ENCODE measurements around the gene RFX3.

RFX3 gene

GRCh38 chr9:3497401-3497800, 28.4 kb downstream of the RFX3 start:
- no peak for TF ChIP-seq CTCF (conservative IDR thresholded peaks at IDR 0.05; ENCODE audit: low read depth, low read length)
- H3K4me3 ChIP-seq (ENCODE audit: low read depth, low read length): no peak overlapping the region
- peak; percentile 77 for DNase-seq (ENCODE audit: low read depth)

- no peak for DNase-seq (ENCODE audit: low read depth)
- no peak overlapping the region for H3K4me3 ChIP-seq (ENCODE audit: low read depth, low read length)
- no peak for TF ChIP-seq CTCF (conservative IDR thresholded peaks at IDR 0.05; ENCODE audit: low read depth, low read length)
These were observed 29.9 kb downstream of the RFX3 start for GRCh38 chr9:3495855-3496254.

GRCh38 chr9:3492214-3492613, 33.6 kb downstream of the RFX3 start:
- H3K4me3 ChIP-seq (ENCODE audit: low read depth, low read length): no peak overlapping the region
- DNase-seq (ENCODE audit: low read depth): no peak
- TF ChIP-seq CTCF (conservative IDR thresholded peaks at IDR 0.05; ENCODE audit: low read depth, low read length): no peak

- DNase-seq (ENCODE audit: low read depth): no peak
- no peak for TF ChIP-seq CTCF (conservative IDR thresholded peaks at IDR 0.05; ENCODE audit: low read depth, low read length)
- no peak overlapping the region for H3K4me3 ChIP-seq (ENCODE audit: low read depth, low read length)
These were observed 34.4 kb downstream of the RFX3 start for GRCh38 chr9:3491450-3491849.

GRCh38 chr9:3490957-3491356, 34.8 kb downstream of the RFX3 start:
- H3K4me3 ChIP-seq (ENCODE audit: low read depth, low read length): no peak overlapping the region
- TF ChIP-seq CTCF (conservative IDR thresholded peaks at IDR 0.05; ENCODE audit: low read depth, low read length): no peak
- DNase-seq (ENCODE audit: low read depth): no peak

GRCh38 chr9:3482578-3482977, 43.2 kb downstream of the RFX3 start:
- no peak overlapping the region for H3K4me3 ChIP-seq (ENCODE audit: low read depth, low read length)
- DNase-seq (ENCODE audit: low read depth): no peak
- TF ChIP-seq CTCF (conservative IDR thresholded peaks at IDR 0.05; ENCODE audit: low read depth, low read length): no peak

GRCh38 chr9:3480353-3480655, 45.5 kb downstream of the RFX3 start:
- TF ChIP-seq CTCF (conservative IDR thresholded peaks at IDR 0.05; ENCODE audit: low read depth, low read length): no peak
- no peak overlapping the region for H3K4me3 ChIP-seq (ENCODE audit: low read depth, low read length)
- DNase-seq (ENCODE audit: low read depth): no peak
